Right lobe of liver (tissue), 6 donors: ENCODE measurements around the gene ITPK1. TPM values are rescaled to one million over a fixed set of nuclear protein-coding genes. Genes with fewer than 3 reads are reported as not detected.

Source experiments
- ATAC-seq, 4 donors: fragments of 200-7000 bp; cut with Tn5 transposase; one replicate each; pipeline ENCODE4 v1.9.1; 2020; ENCODE audit warnings: mild to moderate bottlenecking in 4 of 4, moderate library complexity in 4 of 4
- DNase-seq, 3 donors: peaks; one replicate each; pipeline ENCODE4 v3.0.0-alpha.2; 2020
- H3K27ac ChIP-seq, 3 donors: fragments of 200-600 bp; one replicate each; pipeline ENCODE4 v1.8.0; 2022
- H3K27me3 ChIP-seq, 2 donors: fragments of 200-600 bp; one replicate each; pipeline ENCODE4 v1.8.0; 2022
- H3K36me3 ChIP-seq, 4 donors: fragments of 200-600 bp; sonication (generic) in 1 of 4; one replicate each; pipeline versions ENCODE4 v1.5.1 to v1.8.0; 2017 to 2022; ENCODE audit warnings: control low read depth in 1 of 4
- H3K4me1 ChIP-seq, 4 donors: fragments of 200-600 bp; sonication (generic) in 1 of 4; one replicate each; pipeline versions ENCODE4 v1.5.1 to v1.8.0; 2017 to 2022; ENCODE audit warnings: control low read depth in 1 of 4
- H3K4me3 ChIP-seq, 3 donors: fragments of 200-600 bp; one replicate each; pipeline ENCODE4 v1.8.0; 2022
- H3K9me3 ChIP-seq, 4 donors: fragments of 200-600 bp; sonication (generic) in 1 of 4; one replicate each; pipeline versions ENCODE4 v1.5.1 to v1.8.0; 2017 to 2022; ENCODE audit warnings: control low read depth in 1 of 4
- POLR2A ChIP-seq: fragments of 450-650 bp; IDR thresholded peaks from one replicate; pipeline ENCODE4 v1.6.1; 2017; ENCODE audit warnings: antibody characterized with exemption, mild to moderate bottlenecking
- WGBS: methylation state at CpG from one replicate; pipeline ENCODE4 v1.1.6; 2018; ENCODE audit warnings: low coverage, low lambda C conversion rate; ENCODE audit not compliant: insufficient coverage; ENCODE audit errors: missing lambda C conversion rate; 5-methylcytosine and 5-hydroxymethylcytosine counted together
- intact Hi-C, 2 donors: fragments of 100-400 bp; cut with DNase I; formaldehyde crosslinking; loops; one replicate each; pipeline versions ENCODE4 v1.11.2 to v1.14.1; 2022
- total RNA-seq, 6 experiments: library from RNA; depleted of rRNA in 2 of 6; stranded (reverse); fragments of >200 nt in 2 of 6; fragmentation: NEBNext Ultra II Directional in 3 of 6; extraction: Animal tissue kit (Norgen Biotek cat#: 25700) in 3 of 6; gene quantifications; one replicate each; pipeline versions ENCODE4 v1.1.0 to v1.2.4, GENCODE V29; 2016 to 2023
- TF ChIP-seq, protein P1 (sequence below), 4 donors: fragments of 200-600 bp in 3 of 4; fragments of 450-650 bp in 1 of 4; IDR thresholded peaks; one replicate each; pipeline versions ENCODE4 v1.5.1 to v1.8.0; 2016 to 2022; ENCODE audit warnings: antibody characterized with exemption in 4 of 4, mild to moderate bottlenecking in 2 of 4
- donor health status: DM: no; HTN: yes; CAD: no.
- donor health status: DM: no; HTN: no; CAD: no.
- donor health status: DM: no; HTN: no; CAD: no.
- donor health status: DM: no; HTN: yes; CAD: no.
- donor health status: DM: no; HTN: yes; CAD: no.

The ITPK1 gene
- total RNA-seq, 6 experiments from 2014 or later = 28.4 to 61.0 (median 40.0) TPM

DNA sequence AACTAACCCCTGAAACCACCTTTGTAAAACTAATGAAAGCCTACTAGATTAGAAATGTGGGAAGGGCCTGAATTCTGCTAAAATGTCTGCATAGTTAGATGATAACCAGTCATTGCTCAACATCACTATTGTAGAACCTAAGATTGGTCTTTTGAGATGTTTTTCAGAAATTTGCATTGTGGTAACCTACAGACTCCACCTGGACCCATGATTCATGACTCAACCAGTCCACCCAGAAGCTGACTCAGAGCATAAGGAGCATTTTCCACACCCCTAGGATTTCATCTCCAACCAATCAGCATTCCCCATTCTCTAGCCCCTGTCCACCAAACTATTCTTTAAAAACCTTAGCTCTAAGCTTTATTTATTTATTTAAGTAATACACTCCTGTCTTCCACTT lies 223.1 kb downstream of the ITPK1 start:
- no peak for DNase-seq

DNA sequence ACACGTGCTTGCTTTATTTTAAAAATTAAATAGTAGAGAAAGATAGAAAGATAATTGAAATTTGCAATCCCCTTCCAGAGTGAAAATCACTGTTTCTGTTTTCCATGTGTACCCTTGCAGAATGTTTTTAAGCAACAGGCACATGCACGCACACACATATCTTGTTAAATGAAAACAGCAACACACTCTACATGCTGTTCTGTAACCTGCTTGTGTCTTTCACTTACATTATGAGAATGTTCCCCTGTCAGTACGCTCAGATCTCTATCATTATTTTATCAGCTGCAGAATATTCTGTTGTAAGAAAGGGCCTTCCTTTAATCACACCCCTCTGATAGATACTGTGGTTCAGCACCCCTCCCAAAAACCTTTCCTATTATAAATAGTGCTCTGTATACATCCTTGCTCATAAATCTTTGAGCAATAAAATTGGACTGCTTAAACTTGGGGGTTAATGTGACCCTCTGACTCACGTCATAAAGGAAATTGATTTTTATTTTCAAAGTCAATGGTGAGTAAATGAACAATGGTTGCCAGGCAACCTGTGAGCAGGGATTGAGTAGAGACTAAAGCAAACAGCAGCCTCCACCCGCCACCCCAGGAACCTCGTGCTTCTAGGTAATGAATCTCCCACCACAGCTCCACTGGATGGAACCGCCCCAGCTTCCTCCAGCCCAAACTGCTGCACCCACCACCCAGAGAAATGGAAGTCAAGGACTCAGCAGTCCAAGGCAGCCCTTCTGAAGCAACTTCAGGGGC lies 224.7 kb downstream of the ITPK1 start:
- Histone ChIP-seq H3K4me3 (no peak overlapping the region), H3K27me3 (no peaks in the 10 kb centered on the region), H3K36me3 (no peaks in the 10 kb centered on the region), H3K27ac (no peak overlapping the region), H3K9me3 (no peaks in the 10 kb centered on the region), H3K4me1 (no peaks in the 10 kb centered on the region)
- ATAC-seq (no peak), DNase-seq (no peak)
- TF ChIP-seq, protein P1, sequence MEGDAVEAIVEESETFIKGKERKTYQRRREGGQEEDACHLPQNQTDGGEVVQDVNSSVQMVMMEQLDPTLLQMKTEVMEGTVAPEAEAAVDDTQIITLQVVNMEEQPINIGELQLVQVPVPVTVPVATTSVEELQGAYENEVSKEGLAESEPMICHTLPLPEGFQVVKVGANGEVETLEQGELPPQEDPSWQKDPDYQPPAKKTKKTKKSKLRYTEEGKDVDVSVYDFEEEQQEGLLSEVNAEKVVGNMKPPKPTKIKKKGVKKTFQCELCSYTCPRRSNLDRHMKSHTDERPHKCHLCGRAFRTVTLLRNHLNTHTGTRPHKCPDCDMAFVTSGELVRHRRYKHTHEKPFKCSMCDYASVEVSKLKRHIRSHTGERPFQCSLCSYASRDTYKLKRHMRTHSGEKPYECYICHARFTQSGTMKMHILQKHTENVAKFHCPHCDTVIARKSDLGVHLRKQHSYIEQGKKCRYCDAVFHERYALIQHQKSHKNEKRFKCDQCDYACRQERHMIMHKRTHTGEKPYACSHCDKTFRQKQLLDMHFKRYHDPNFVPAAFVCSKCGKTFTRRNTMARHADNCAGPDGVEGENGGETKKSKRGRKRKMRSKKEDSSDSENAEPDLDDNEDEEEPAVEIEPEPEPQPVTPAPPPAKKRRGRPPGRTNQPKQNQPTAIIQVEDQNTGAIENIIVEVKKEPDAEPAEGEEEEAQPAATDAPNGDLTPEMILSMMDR (IDR thresholded peaks at IDR 0.05) = no peak
- no peak for TF ChIP-seq POLR2A
- intact Hi-C loops = no loop called here
- WGBS = 70% methylated on average over 5 of the region's 7 CpGs

More for the DNA sequence above, 223.1 kb downstream of the ITPK1 start:
- H3K4me3 ChIP-seq = no peak overlapping the region
- no peaks in the 10 kb centered on the region for H3K27me3 ChIP-seq
- no peaks in the 10 kb centered on the region for H3K36me3 ChIP-seq
- no peak for TF ChIP-seq POLR2A
- TF ChIP-seq, protein P1 (IDR thresholded peaks at IDR 0.05) = no peak
- no peak overlapping the region for H3K27ac ChIP-seq
- no peak for ATAC-seq
- no peaks in the 10 kb centered on the region for H3K4me1 ChIP-seq
- H3K9me3 ChIP-seq = no peaks in the 10 kb centered on the region
- intact Hi-C loops = no loop called here

DNA sequence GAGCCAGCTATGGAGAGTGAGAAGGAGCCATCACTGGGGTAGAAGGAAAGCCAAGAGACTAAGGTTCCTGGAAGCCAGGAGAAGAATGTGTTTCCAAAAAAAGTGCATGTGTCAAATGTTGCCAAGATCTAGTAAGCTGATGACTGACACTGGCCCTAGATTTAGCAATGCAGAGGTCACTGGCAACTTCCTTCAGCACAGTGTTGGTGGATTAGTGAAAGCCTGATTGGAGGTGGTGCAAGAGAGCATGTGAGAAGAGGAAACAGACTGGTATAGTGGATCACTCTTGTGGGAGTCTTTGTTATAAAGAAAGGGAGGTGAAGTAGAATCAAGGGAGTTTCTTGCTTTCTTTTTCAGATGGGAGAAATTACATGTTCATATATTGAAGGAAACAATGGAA lies 226.8 kb downstream of the ITPK1 start:
- Histone ChIP-seq H3K4me3 (no peak overlapping the region), H3K4me1 (no peaks in the 10 kb centered on the region), H3K36me3 (no peaks in the 10 kb centered on the region), H3K27me3 (no peaks in the 10 kb centered on the region), H3K9me3 (no peaks in the 10 kb centered on the region), H3K27ac (no peak overlapping the region)
- intact Hi-C loops = loop anchor here in 1 of 2 donors (10.0 kb wide), 1 partner anchor 56 kb away; no protein-coding TSS in a partner anchor
- no peak for DNase-seq
- ATAC-seq = no peak
- TF ChIP-seq POLR2A = no peak
- TF ChIP-seq, protein P1 (IDR thresholded peaks at IDR 0.05) = no peak

DNA sequence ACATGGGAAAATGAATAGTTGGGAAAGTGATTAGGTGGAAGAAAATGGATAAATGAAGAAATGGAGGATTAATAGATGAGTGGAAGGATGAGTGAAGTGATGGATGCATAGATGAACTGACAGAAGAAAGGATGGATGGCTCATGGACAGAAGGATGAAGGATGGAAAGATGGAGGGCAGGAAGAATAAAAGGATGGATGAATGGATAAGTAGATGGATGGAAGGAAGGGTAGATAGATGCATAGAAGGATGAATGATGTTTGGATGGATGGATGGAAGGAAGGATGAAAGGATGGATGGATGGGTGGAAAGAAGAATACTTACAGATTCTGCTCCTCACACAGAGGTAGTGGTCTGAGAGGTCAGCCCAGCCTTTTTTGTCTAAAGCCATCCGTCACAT lies 228.6 kb downstream of the ITPK1 start:
- ATAC-seq (no peak), DNase-seq (no peak)
- TF ChIP-seq, protein P1 (IDR thresholded peaks at IDR 0.05) = no peak
- no peak for TF ChIP-seq POLR2A
- H3K4me3 ChIP-seq = no peak overlapping the region
- H3K9me3 ChIP-seq = no peaks in the 10 kb centered on the region
- H3K27me3 ChIP-seq = no peaks in the 10 kb centered on the region
- no peak overlapping the region for H3K27ac ChIP-seq
- H3K4me1 ChIP-seq = no peaks in the 10 kb centered on the region
- 60% methylated on average over 1 of the region's 1 CpG for WGBS
- intact Hi-C loops = loop anchor here in 1 of 2 donors (10.0 kb wide), 1 partner anchor 58 kb away; no protein-coding TSS in a partner anchor
- H3K36me3 ChIP-seq = no peaks in the 10 kb centered on the region

Other genes with a start within 250 kb of the ITPK1 start
- gene CHGA, start 192.8 kb downstream of the ITPK1 start, total RNA-seq = under 1 TPM in 2 of 6 experiments, not detected in 4; 0.18 to 0.25 TPM
- gene MOAP1, start 69.0 kb upstream of the ITPK1 start, total RNA-seq = 10 to 100 TPM in 4 of 6 experiments, 1 to 10 TPM in 2; 9.4 to 13.5 (median 11.3) TPM
- 10 to 100 TPM in 1 of 6 experiments, 1 to 10 TPM in 5; 4.0 to 11.0 (median 7.7) TPM for gene LYSET, start 69.4 kb upstream of the ITPK1 start, total RNA-seq
- gene GON7, start 91.1 kb upstream of the ITPK1 start, total RNA-seq = 1 to 10 TPM; 4.1 to 9.0 (median 5.6) TPM
- gene UBR7, start 91.3 kb upstream of the ITPK1 start, total RNA-seq = 10 to 100 TPM in 2 of 6 experiments, 1 to 10 TPM in 4; 7.1 to 16.6 (median 8.4) TPM
- gene BTBD7, start 217.1 kb upstream of the ITPK1 start, total RNA-seq = 10 to 100 TPM in 4 of 6 experiments, 1 to 10 TPM in 2; 8.1 to 14.3 (median 11.0) TPM
- not detected for gene COX8C, start 231.3 kb upstream of the ITPK1 start, total RNA-seq